Fibroblast of skin of abdomen (primary cell): ENCODE results near the gene BTBD9.
"Not testable (repeated sequence)": the region's sequence is repeated elsewhere in the genome, so short reads cannot be mapped to it uniquely, and the experiment has no call there.

Experiments
- DNase-seq: peaks from one replicate; pipeline ENCODE4 v3.0.0-alpha.2; 2013

BTBD9 gene

DNA sequence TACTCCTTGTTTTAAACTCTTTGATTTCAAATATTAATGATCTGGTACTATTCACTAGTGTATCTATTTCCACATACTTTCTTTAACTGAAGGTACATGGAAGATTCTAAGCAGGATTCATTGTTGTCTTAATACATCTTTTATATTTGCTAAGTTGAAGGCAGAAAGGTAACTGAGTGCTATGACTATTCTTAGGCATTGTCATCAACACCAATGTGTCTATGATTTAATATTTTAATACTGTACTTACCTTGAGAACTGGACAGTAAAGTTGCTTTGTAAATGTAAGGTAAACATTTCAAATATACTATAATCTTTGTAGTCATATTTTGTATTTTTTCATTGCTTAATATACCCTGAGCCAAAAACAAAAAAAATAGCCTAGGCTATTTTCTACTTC, 8.9 kb upstream of the BTBD9 start:
- no peak for DNase-seq

- peak; percentile 34 for DNase-seq
Observed at GRCh38 chr6:38646166-38646878, 6.6 kb upstream of the BTBD9 start.

DNA sequence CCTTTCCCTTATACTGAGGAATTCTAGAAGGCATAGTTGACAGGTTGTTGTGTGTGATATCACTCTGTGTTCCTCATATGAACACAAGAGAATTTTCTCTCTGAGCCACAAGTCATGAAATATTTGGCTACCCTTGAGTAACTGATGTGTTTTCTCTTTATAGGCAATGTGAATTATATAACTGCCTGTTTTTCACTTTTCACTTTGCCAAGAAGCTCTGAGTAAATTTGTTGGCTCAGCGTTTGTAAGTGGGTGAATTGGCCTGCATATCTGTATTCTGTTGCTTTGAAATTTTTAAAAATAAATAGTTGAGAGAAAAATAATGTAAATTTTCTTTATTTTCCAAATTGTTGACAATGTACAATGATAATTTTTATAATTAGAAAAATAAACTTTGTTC, 5.2 kb upstream of the BTBD9 start:
- no peak for DNase-seq

GRCh38 chr6:38640216-38640909, 634 bp upstream of the BTBD9 start:
- no peak for DNase-seq

GRCh38 chr6:38638941-38639497, 710 bp downstream of the BTBD9 start:
- DNase-seq = peak; percentile 17

DNA sequence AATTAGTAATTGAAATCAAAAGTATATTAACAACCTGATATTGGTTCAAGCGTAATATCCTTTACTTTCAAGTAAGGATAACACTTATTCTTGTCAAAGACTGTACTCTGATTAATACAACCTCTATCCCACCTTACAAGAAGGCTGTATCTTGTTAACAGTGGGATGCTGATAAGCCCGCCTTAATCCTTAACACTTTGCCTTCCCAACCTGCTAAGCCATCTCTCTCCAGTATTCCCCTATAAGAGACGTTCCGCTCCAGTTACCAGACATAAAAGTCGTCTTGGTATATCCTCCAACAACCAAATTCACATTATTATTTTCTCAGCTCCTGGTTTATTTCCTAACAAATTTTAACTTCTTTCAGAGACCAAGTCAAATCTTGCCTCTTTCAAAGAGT, 2.0 kb downstream of the BTBD9 start:
- DNase-seq = no peak

GRCh38 chr6:38636027-38636426, 3.7 kb downstream of the BTBD9 start:
- no peak for DNase-seq

GRCh38 chr6:38634518-38634917, 5.2 kb downstream of the BTBD9 start:
- no peak for DNase-seq

DNA sequence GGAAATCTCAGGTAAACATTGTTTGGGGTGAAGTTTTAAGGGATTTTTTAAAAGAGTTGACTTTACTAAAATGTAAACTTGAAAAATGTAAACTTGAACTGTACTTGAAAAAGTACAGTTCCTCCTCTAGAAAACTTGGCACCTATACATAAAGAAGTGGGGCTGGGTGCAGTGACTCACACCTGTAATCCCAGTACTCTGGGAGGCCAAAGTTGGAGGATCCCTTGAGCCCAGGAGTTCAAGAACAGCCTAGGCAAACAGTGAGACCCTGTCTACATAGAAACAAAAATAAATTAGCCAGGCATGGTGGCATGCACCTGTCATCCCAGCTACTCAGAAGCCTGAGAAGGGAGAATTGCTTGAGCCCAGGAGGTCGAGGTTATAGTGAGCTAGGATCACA, 7.2 kb downstream of the BTBD9 start:
- DNase-seq = no peak

GRCh38 chr6:38631186-38631783, 8.4 kb downstream of the BTBD9 start:
- DNase-seq = no peak

DNA sequence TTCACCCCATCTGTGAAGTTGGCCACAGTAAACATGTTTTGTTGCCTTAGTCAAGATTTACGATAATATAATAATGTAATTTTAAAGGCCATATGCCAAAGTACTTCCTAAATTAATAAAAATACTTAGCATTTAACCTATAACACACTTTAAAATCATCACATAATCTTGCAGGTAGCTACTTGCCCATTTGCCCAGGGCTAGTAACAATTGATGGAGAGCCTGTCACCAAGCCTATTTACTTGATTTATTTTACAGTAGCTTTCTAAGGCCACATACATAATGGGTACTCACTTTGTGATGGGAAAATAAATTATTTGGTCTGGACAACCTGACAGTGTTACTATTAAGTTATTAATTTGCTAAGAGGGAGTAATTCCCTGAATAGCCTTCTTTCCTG, 14.5 kb downstream of the BTBD9 start:
- no peak for DNase-seq

GRCh38 chr6:38619342-38619741, 20.4 kb downstream of the BTBD9 start:
- DNase-seq = not testable (repeated sequence)

DNA sequence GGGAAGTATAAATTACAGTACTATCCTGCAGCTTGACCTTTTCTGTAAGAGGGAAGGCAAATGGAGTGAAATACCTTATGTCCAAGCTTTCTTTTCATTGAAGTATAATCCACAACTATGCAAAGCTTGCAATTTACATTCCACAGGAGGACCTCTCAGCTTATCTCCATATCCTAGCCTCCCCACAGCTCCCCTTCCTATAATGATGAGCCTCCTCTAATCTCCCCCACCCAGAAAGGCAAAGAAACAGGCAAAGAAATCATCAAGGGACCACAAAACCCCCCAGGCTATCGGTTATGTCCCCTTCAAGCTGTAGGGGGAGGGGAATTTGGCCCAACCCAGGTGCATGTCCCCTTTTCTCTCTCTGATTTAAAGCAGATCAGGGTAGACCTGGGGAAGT, 21.4 kb downstream of the BTBD9 start:
- DNase-seq = peak; percentile 14

DNA sequence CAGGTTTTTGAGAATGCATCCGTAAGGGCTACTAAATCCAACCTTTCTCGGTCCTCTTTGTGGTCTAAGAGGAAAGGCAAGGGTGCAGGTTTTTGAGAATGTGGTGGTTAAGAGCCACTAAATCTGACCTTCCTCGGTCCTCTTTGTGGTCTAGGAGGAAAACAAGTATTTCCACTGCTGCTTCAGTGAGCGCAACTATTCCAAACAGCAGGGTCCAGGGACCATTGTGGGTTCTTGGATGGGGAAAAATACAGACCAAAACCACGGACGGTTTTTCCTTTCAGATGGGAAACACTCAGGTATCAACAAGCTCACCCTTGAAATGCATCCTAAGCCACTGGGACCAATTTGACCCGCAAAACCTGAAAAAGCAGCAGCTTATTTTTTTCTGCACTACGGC, 21.9 kb downstream of the BTBD9 start:
- no peak for DNase-seq

- peak; percentile 76 for DNase-seq
Observed at GRCh38 chr6:38612143-38612965, 27.4 kb downstream of the BTBD9 start.

DNA sequence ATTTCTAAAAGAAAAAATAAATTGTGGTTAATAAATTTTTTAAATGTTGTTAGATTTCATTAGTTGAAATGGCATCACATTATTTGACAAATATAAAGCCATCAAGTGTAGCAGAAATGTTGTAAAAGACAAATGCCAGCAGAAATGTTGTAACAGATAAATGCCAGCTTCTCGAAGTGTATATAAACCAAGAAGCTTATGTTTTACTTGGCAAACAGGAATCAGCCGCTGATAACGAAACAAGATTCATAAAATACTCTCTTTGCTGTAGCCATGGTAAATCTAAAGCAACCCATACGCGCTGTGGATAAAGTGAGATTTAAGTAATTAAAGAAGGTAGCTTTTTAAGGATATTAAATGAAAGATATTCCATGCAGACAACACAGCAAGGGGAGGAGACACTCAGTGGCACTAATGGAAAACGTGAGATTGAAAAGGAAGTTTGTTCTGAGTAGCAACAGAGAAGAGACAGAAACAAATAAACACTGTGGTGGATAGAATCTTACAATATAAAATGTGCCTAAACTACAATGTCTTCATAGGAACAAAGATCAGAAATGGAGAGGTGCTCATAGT, 29.6 kb downstream of the BTBD9 start:
- DNase-seq = no peak

DNA sequence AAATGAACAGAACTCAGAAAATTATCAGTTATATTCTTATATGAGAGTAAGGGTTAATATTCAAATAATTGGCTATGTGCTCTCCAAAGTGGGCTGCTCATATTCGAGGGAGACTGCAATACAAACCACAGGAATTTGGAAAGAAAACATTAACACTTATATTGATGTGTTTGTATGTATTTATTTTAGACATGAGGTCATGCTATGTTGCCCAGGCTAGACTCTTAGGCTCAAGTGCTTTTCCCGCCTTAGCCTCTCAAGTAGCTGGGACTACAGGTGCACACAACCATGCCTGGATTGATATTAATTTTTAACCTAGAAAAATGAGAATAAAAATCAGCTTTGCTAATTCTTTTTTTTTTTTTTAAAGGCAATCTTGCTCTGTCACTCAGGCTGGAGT, 35.0 kb downstream of the BTBD9 start:
- no peak for DNase-seq

GRCh38 chr6:38603966-38604365, 35.8 kb downstream of the BTBD9 start:
- DNase-seq = peak; percentile 10

DNA sequence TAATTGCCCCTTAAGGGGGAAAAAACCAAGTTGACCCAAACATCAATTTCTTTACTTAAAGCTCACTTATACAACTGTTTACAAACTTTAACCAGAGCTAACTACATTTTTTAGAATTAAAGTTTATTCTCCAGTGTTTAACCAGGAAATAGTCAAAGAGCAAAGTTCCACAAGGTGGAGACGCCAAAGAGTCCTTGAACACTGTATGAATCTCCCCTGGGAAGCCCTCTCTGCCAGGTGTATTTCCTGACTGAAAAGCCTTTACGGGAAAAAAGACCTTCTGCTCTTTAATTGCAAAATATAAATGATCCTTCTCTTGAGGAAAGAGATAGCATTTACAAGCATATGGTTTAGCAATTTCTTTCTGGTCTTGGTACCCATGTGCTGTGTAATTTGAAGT, 36.2 kb downstream of the BTBD9 start:
- DNase-seq = no peak

GRCh38 chr6:38599966-38600550, 39.7 kb downstream of the BTBD9 start:
- DNase-seq = no peak

GRCh38 chr6:38599261-38599660, 40.5 kb downstream of the BTBD9 start:
- no peak for DNase-seq
